SJSA1 (cell line): ENCODE data around the gene TTBK1. TPM values are rescaled to one million over a fixed set of nuclear protein-coding genes. Genes with fewer than 3 reads are reported as not detected.

Experiments used
- DNase-seq, 2 experiments: peaks; one replicate each; pipeline ENCODE4 v3.0.0-alpha.2; 2015 to 2020; ENCODE audit warnings: low spot score in 2 of 2, low read depth in 1 of 2
- H3K27ac ChIP-seq: fragments of 250-450 bp; sonication (Bioruptor Pico); 2 replicates; pipeline ENCODE4 v1.5.1; 2020; ENCODE audit warnings: mild to moderate bottlenecking, moderate library complexity
- H3K27me3 ChIP-seq: fragments of 250-450 bp; sonication (Bioruptor Pico); replicated peaks from 2 replicates; pipeline ENCODE4 v1.5.1; 2020; ENCODE audit warnings: mild to moderate bottlenecking, moderate library complexity
- H3K36me3 ChIP-seq: fragments of 250-450 bp; sonication (Bioruptor Pico); 2 replicates; pipeline ENCODE4 v1.5.1; 2020; ENCODE audit warnings: mild to moderate bottlenecking
- H3K4me1 ChIP-seq: fragments of 250-450 bp; sonication (Bioruptor Pico); replicated peaks from 2 replicates; pipeline ENCODE4 v1.6.1; 2021; ENCODE audit warnings: mild to moderate bottlenecking
- H3K4me3 ChIP-seq: fragments of 250-450 bp; sonication (Bioruptor Pico); 2 replicates; pipeline ENCODE4 v1.5.1; 2020; ENCODE audit warnings: mild to moderate bottlenecking
- H3K9me3 ChIP-seq: fragments of 250-450 bp; sonication (Bioruptor Pico); replicated peaks from 2 replicates; pipeline ENCODE4 v1.5.1; 2020; ENCODE audit warnings: mild to moderate bottlenecking
- total RNA-seq: library from RNA; depleted of rRNA; stranded (reverse); fragments of >200 nt; shearing (Covaris generic); gene quantifications from 2 replicates; pipeline ENCODE4 v1.2.3, GENCODE V29; 2014

The TTBK1 gene
- total RNA-seq, 1 experiment from 2014 or later: not detected

GRCh38 chr6:43263314-43264178 is 20.3 kb downstream of the TTBK1 start:
- peaks cover 2% of the 10 kb centered on the region for H3K4me1 ChIP-seq
- H3K4me3 ChIP-seq: no peak overlapping the region
- no peak overlapping the region for H3K27ac ChIP-seq
- H3K27me3 ChIP-seq: 0 out of 2 replicates have a peak, but pooled peaks cover 3% of the 10 kb centered on the region
- DNase-seq: peak; percentile 49 to 75
- no peaks in the 10 kb centered on the region for H3K36me3 ChIP-seq
- no peaks in the 10 kb centered on the region for H3K9me3 ChIP-seq

GRCh38 chr6:43264599-43265145 is 21.4 kb downstream of the TTBK1 start:
- H3K27ac ChIP-seq: no peak overlapping the region
- no peak overlapping the region for H3K4me3 ChIP-seq
- H3K4me1 ChIP-seq: peaks cover 14% of the 10 kb centered on the region
- H3K27me3 ChIP-seq: 0 out of 2 replicates have a peak, but pooled peaks cover 3% of the 10 kb centered on the region
- no peaks in the 10 kb centered on the region for H3K9me3 ChIP-seq
- H3K36me3 ChIP-seq: no peaks in the 10 kb centered on the region
- DNase-seq: no peak

- Histone ChIP-seq H3K4me1 (peaks cover 20% of the 10 kb centered on the region), H3K9me3 (no peaks in the 10 kb centered on the region), H3K36me3 (no peaks in the 10 kb centered on the region), H3K4me3 (no peak overlapping the region), H3K27me3 (0 out of 2 replicates have a peak, but pooled peaks cover 3% of the 10 kb centered on the region), H3K27ac (no peak overlapping the region)
- no peak for DNase-seq
These were observed 22.3 kb downstream of the TTBK1 start for GRCh38 chr6:43265564-43265963.

- H3K27ac ChIP-seq: no peak overlapping the region
- no peaks in the 10 kb centered on the region for H3K9me3 ChIP-seq
- H3K4me1 ChIP-seq: peaks cover 20% of the 10 kb centered on the region
- no peak overlapping the region for H3K4me3 ChIP-seq
- DNase-seq: no peak
- no peaks in the 10 kb centered on the region for H3K36me3 ChIP-seq
- peaks cover 4% of the 10 kb centered on the region; the same call in 1 of the 2 replicates for H3K27me3 ChIP-seq
These were observed 24.5 kb downstream of the TTBK1 start for GRCh38 chr6:43267619-43268354.

GRCh38 chr6:43268355-43268700 is 25.0 kb downstream of the TTBK1 start:
- peaks cover 20% of the 10 kb centered on the region for H3K4me1 ChIP-seq
- no peak overlapping the region for H3K27ac ChIP-seq
- H3K4me3 ChIP-seq: no peak overlapping the region
- H3K36me3 ChIP-seq: no peaks in the 10 kb centered on the region
- no peaks in the 10 kb centered on the region for H3K9me3 ChIP-seq
- no peak for DNase-seq
- H3K27me3 ChIP-seq: peaks cover 9% of the 10 kb centered on the region; the same call in 1 of the 2 replicates

- H3K27me3 ChIP-seq: peaks cover 12% of the 10 kb centered on the region
- peaks cover 20% of the 10 kb centered on the region for H3K4me1 ChIP-seq
- no peak overlapping the region for H3K27ac ChIP-seq
- H3K36me3 ChIP-seq: no peaks in the 10 kb centered on the region
- H3K4me3 ChIP-seq: no peak overlapping the region
- H3K9me3 ChIP-seq: no peaks in the 10 kb centered on the region
- no peak for DNase-seq
These were observed 25.5 kb downstream of the TTBK1 start for GRCh38 chr6:43268782-43269272.

GRCh38 chr6:43269273-43270007 is 26.2 kb downstream of the TTBK1 start:
- Histone ChIP-seq H3K4me1 (peaks cover 20% of the 10 kb centered on the region), H3K36me3 (no peaks in the 10 kb centered on the region), H3K27me3 (peaks cover 18% of the 10 kb centered on the region), H3K9me3 (no peaks in the 10 kb centered on the region), H3K27ac (no peak overlapping the region), H3K4me3 (peak overlapping the region; percentile 25)
- DNase-seq: peak; percentile 68 to 74

- peaks cover 22% of the 10 kb centered on the region for H3K27me3 ChIP-seq
- H3K36me3 ChIP-seq: no peaks in the 10 kb centered on the region
- peaks cover 20% of the 10 kb centered on the region for H3K4me1 ChIP-seq
- DNase-seq: no peak
- no peak overlapping the region for H3K27ac ChIP-seq
- H3K9me3 ChIP-seq: no peaks in the 10 kb centered on the region
- H3K4me3 ChIP-seq: no peak overlapping the region
These were observed 28.0 kb downstream of the TTBK1 start for GRCh38 chr6:43271103-43271815.

GRCh38 chr6:43271944-43272343 is 28.7 kb downstream of the TTBK1 start:
- H3K36me3 ChIP-seq: no peaks in the 10 kb centered on the region
- H3K27ac ChIP-seq: no peak overlapping the region
- peaks cover 20% of the 10 kb centered on the region for H3K4me1 ChIP-seq
- no peak for DNase-seq
- H3K4me3 ChIP-seq: no peak overlapping the region
- H3K27me3 ChIP-seq: peaks cover 21% of the 10 kb centered on the region
- H3K9me3 ChIP-seq: no peaks in the 10 kb centered on the region

GRCh38 chr6:43273707-43274106 is 30.4 kb downstream of the TTBK1 start:
- Histone ChIP-seq H3K4me1 (peaks cover 29% of the 10 kb centered on the region), H3K36me3 (no peaks in the 10 kb centered on the region), H3K27me3 (peaks cover 21% of the 10 kb centered on the region), H3K9me3 (no peaks in the 10 kb centered on the region), H3K4me3 (no peak overlapping the region), H3K27ac (no peak overlapping the region)
- no peak for DNase-seq

GRCh38 chr6:43274127-43274915 is 31.0 kb downstream of the TTBK1 start:
- no peaks in the 10 kb centered on the region for H3K9me3 ChIP-seq
- peaks cover 21% of the 10 kb centered on the region for H3K27me3 ChIP-seq
- no peak overlapping the region for H3K27ac ChIP-seq
- no peak overlapping the region for H3K4me3 ChIP-seq
- H3K36me3 ChIP-seq: no peaks in the 10 kb centered on the region
- peaks cover 27% of the 10 kb centered on the region for H3K4me1 ChIP-seq
- DNase-seq: no peak

GRCh38 chr6:43274916-43275597 is 31.8 kb downstream of the TTBK1 start:
- H3K9me3 ChIP-seq: no peaks in the 10 kb centered on the region
- H3K4me1 ChIP-seq: peaks cover 19% of the 10 kb centered on the region
- H3K4me3 ChIP-seq: no peak overlapping the region
- H3K27ac ChIP-seq: no peak overlapping the region
- no peaks in the 10 kb centered on the region for H3K36me3 ChIP-seq
- H3K27me3 ChIP-seq: peaks cover 21% of the 10 kb centered on the region
- no peak for DNase-seq
